SK-N-SH (cell line): ENCODE results near the gene OSGEPL1. TPM values are rescaled to one million over a fixed set of nuclear protein-coding genes. Genes with fewer than 3 reads are reported as not detected.

Experiments
- TAF1 ChIP-seq: IDR thresholded peaks from 2 replicates; pipeline ENCODE4 v1.6.1; 2012; ENCODE audit warnings: low read depth, mild to moderate bottlenecking, low read length, moderate library complexity, borderline replicate concordance
- USF1 ChIP-seq: IDR thresholded peaks from 2 replicates; pipeline ENCODE4 v1.4.0; 2012; ENCODE audit warnings: low read depth, borderline replicate concordance
- polyA plus RNA-seq, 3 experiments: library from polyadenylated mRNA; depleted of rRNA; stranded (reverse); fragments of >200 nt; gene quantifications; 2 replicates each; pipeline ENCODE4 v1.2.3, GENCODE V29; 2012

OSGEPL1 gene
- polyA plus RNA-seq, 1 of the 3 experiments (the other 2 are of a cell fraction) = 5.8 TPM

GRCh38 chr2:189698020-189698887, 64.3 kb downstream of the OSGEPL1 start (continued):
- no peak for TF ChIP-seq USF1
- no peak for TF ChIP-seq TAF1

Other genes starting within 250 kb of the OSGEPL1 start
- gene SLC40A1, start 182.0 kb downstream of the OSGEPL1 start, polyA plus RNA-seq (2012; rRNA removed) = 1.8 and 2.1 TPM in 2 replicates
- gene ASNSD1, start 101.3 kb downstream of the OSGEPL1 start, polyA plus RNA-seq (2012; rRNA removed) = 15.5 and 19.5 TPM in 2 replicates
- 1.6 and 2.1 TPM in 2 replicates for gene ANKAR, start 88.1 kb downstream of the OSGEPL1 start, polyA plus RNA-seq (2012; rRNA removed)
- gene ORMDL1, start 21.5 kb upstream of the OSGEPL1 start, polyA plus RNA-seq (2012; rRNA removed) = 99.2 and 196 TPM in 2 replicates
- 7.7 and 9.6 TPM in 2 replicates for gene PMS1, start 21.7 kb upstream of the OSGEPL1 start, polyA plus RNA-seq (2012; rRNA removed)